Superior temporal gyrus (tissue), 1 donor: ENCODE results near the gene IGLL5.
"Not testable (repeated sequence)": the region's sequence is repeated elsewhere in the genome, so short reads cannot be mapped to it uniquely, and the experiment has no call there.

Source experiments
- DNase-seq: peaks from one replicate; pipeline ENCODE4 v3.0.0-alpha.2; 2016; ENCODE audit errors: extremely low spot score

The IGLL5 gene

GRCh38 chr22:22914726-22915669 lies 27.4 kb downstream of the IGLL5 start:
- DNase-seq, result no peak

DNA sequence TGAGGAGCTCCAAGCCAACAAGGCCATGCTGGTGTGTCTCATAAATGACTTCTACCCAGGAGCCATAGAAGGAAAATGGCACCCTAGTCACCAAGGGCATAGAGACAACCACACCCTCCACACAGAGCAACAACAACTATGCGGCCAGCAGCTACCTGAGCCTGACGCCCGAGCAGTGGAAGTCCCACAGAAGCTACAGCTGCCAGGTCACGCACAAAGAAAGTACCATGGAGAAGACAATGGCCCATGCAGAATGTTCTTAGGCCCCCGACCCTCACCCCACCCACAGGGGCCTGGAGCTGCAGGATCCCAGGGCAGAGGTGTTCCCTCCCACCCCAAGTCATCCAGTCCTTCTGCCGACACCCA lies 28.0 kb downstream of the IGLL5 start:
- DNase-seq, result no peak

DNA sequence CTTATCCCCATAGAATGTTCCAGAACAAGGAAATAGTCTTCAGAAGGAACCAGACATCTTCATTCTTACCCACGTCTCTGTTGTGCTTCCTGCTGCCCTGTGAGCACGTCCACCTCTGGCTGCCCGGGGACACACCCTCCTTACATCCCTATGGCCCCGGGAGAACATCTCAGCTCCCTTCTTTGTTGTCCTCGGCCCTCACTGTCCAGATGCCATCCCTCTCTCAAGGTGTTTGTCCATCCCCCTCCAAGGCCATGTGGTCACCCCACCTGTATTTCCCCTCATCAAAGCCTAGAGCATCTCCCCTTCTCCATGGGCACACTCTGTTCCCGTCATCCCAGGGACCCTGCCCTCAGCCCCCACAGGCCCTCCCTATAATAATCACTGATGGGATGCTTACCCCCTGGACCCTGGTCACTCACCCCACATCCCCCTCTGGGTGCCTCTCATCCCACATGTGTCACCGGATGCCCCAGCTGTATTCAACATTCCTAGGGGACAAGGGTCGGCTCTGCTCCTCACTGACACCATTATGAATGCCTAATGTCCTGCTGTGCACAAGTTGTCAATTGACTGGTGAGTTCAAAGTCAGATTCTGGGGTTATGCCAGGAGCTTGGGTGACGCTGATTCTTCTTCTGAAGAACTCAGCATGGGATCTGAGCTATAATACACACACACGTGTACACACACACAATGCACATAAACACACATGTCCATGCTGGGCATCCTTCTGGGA lies 28.8 kb downstream of the IGLL5 start:
- no peak for DNase-seq

DNA sequence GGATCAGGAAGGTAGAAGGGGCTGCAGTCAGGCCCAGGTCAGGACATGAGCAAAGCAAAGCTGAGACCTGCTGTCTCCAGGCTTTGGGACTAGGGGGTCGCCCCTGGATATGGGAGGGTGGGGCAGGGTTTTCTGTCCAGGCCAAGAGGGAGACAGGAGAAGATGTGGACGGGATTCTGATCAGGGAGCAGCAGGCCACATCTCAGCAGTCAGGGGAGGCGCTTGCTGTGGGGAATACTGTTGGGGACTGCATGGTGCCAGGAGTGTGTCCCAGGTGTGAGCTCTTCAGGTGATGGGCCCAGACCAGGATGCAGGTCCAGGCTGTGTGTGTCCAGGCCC lies 29.3 kb downstream of the IGLL5 start:
- no peak for DNase-seq

- DNase-seq, result no peak
These were observed 29.8 kb downstream of the IGLL5 start for GRCh38 chr22:22917377-22917776.

GRCh38 chr22:22918297-22918965 lies 30.8 kb downstream of the IGLL5 start:
- DNase-seq, result no peak

DNA sequence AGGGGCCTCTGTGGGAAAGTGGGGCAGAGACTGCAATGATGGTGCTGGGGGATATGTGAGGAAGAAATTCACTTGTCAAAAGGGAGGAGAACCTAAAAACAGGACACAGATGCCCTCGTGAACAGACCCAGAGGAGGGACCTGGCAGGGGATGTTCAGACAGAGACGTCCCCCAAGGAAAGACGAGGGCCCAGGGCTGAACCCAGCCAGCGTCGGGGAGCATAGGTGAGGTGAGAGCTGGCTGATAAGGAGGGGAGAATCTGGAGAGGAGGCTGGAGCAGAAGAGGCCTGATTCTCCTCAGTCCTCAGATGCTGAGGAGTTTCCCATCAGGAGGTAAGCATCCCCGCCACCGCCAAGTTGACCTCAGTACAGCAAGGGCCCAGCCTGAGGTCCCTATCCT lies 31.4 kb downstream of the IGLL5 start:
- DNase-seq, result no peak

GRCh38 chr22:22920104-22920654 lies 32.6 kb downstream of the IGLL5 start:
- DNase-seq, result no peak

- no peak for DNase-seq
These were observed 33.4 kb downstream of the IGLL5 start for GRCh38 chr22:22920910-22921550.

- no peak for DNase-seq
These were observed 34.0 kb downstream of the IGLL5 start for GRCh38 chr22:22921575-22921974.

DNA sequence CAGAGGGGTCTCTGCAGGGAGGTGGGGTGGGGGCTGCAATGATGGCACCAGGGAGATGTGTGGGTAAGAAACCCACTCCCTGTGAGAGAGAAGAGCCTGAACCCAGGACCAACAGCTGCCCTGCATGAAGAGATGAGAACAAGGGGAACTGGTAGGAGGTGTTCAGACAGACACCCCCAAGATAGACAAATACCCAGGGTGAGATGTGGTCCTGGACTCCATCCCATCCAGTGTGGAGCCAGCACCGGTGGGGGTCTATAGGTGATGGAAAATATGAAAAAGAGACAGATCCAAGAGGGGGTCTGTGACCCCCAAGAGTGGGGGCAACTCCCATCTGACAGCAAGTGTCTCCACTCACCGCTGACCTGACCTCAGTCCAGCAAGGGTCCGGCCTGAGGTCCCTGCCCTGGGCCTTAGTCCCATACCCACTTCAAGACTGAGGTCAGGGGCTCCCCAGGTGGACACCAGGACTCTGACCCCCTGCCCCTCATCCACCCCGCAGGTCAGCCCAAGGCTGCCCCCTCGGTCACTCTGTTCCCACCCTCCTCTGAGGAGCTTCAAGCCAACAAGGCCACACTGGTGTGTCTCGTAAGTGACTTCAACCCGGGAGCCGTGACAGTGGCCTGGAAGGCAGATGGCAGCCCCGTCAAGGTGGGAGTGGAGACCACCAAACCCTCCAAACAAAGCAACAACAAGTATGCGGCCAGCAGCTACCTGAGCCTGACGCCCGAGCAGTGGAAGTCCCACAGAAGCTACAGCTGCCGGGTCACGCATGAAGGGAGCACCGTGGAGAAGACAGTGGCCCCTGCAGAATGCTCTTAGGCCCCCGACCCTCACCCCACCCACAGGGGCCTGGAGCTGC lies 34.7 kb downstream of the IGLL5 start:
- DNase-seq, result not testable (repeated sequence)

- DNase-seq, result no peak
These were observed 35.3 kb downstream of the IGLL5 start for GRCh38 chr22:22922954-22923319.

- no peak for DNase-seq
These were observed 35.8 kb downstream of the IGLL5 start for GRCh38 chr22:22923379-22923778.

GRCh38 chr22:22923930-22924329 lies 36.3 kb downstream of the IGLL5 start:
- no peak for DNase-seq

- DNase-seq, result no peak
These were observed 36.9 kb downstream of the IGLL5 start for GRCh38 chr22:22924369-22925145.

DNA sequence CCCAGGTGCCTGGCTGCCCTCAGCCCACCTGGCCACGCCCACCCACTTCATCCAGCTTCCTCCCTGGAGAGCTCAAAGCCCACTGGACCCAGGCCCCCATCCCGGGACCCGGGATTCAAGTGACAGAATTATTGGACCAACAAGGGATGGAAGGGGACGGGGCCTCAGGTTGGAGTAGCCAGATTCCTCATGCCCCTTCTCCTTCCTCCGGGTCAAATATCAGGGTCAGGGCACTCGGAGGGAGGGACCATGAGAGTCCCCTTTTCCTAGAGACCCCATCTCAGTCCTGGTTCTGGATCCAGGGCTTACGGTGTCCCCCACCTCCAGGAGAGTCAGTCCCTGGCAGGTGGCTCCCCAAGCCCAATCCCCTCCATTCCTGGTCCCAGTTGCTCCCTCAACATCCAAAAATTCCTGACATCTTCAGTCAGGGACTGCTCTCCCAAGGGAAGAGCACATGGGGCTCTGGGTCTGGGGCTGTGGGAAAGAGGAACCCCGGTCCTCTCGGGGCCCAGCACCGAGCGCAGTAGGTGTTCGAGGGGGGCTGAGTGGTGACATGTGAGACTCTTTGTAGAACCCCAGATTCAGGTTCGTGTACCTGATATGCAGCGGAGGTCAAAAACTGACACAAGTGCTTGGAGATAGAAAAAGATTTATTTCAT lies 37.7 kb downstream of the IGLL5 start:
- no peak for DNase-seq

- DNase-seq, result no peak
These were observed 38.3 kb downstream of the IGLL5 start for GRCh38 chr22:22925805-22926369.

- no peak for DNase-seq
These were observed 39.0 kb downstream of the IGLL5 start for GRCh38 chr22:22926370-22927195.
